Stimulated activated CD8-positive, alpha-beta memory T cell treated with anti-CD3 and anti-CD28 coated beads, Interleukin-7, amount 100 ng/mL, for 1 hour (primary cell): ENCODE data around the gene CHTF8.
"Not testable (repeated sequence)": the region's sequence is repeated elsewhere in the genome, so short reads cannot be mapped to it uniquely, and the experiment has no call there.

Source experiments
- DNase-seq, 2 donors: peaks; one replicate each; pipeline ENCODE4 v3.0.0-alpha.2; 2020; ENCODE audit warnings: low read depth in 2 of 2

Gene CHTF8

DNA sequence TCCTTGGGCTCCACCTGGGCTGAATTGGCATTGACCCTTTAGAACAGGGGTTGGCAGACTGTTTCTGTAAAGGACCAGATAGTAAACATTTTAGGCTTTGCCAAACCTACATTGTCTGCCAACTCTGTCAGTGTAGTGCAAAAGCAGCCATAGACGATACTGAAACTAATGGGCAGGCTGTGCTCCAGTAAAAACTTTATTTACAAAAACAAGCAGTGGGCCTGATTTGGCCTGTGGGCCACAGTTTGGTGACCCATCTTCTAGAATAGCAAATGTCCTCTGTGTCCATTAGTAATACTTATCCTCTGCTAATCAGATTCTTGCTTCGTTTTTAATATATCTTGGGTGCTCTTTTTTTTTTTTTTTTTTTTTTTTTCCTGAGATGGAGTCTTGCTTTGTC, 6.2 kb upstream of the CHTF8 start:
- DNase-seq, result no peak

DNA sequence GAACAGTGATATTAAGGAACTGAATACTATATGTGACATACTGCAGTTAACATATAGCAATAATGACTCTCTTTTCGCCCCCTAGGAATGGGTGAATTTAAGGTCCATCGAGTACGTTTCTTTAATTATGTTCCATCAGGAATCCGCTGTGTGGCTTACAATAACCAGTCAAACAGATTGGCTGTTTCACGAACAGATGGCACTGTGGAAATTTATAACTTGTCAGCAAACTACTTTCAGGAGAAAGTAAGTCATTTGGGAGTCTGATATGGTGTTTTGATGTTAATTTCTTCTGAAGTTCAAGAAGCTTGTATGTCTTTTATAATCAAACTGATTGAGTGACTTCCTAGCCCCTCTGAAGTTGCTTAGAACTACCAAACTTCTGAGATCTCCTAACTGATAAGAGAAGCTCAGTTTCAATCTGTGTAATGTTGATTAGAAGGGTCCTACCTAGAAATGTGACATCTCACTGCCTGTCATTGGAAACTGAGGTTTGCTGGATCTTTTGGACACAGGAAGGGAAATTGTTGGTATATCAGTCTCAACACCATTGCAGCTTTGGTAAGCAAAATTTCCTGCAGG, 1.1 kb upstream of the CHTF8 start:
- no peak for DNase-seq

- peak; percentile 34 to 39 for DNase-seq
Observed at GRCh38 chr16:69131839-69132423, 457 bp downstream of the CHTF8 start.

DNA sequence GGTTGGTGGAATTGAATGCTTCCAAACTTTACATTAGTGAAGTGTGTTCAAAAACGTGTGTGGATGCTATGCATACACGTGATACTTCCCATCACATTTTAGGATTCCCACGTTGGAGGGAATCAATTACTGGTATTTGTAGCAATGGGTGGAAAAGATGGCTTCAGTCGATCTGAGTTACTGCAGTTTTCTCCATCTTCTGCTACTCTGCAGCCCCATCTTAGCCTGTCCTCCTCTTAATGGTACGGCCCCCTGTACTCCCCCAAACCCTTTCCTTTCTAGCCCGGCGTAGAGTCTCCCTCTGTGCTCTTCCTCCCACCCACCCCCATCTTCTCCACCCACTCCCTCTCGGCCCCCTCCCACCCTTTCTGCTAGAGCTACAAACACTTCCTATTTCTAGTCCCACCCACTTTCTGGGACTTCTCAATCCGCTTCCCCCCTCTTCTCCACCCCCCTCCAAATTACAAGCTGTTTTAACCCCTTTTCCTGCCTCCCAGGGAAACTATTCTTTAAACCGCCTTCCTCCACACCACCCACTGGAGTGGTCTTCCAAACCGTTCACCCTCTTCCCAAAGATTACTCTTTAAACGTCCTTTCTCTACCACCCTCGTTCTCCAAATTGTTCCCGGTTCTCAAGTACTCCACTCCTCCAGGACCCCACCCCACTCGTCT, 1.1 kb downstream of the CHTF8 start:
- DNase-seq, result no peak

- no peak for DNase-seq
Observed at GRCh38 chr16:69130461-69130860, 1.9 kb downstream of the CHTF8 start.

DNA sequence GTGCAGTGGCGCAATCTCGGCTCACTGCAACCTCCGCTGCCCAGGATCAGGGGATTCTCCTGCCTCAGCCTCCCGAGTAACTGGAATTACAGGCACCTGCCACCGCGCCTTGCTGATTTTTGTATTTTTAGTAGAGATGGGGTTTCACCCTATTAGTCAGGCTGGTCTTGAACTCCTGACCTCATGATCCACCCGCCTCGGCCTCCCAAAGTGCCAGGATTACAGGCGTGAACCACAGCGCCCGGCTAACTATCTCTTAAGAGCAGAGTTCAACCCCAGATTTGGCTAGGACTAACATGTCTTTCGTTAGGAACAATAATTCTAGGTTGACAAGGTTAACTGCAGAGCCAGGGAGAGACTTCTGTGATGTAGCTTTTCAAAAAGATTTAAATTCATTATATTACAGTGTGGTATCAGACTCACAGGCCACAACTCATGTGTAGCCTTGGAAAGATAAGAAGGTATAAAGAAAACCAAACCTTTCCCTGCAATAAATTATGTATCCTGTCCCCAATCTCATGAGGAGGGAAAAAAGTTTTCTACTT, 4.3 kb downstream of the CHTF8 start:
- DNase-seq, result no peak

DNA sequence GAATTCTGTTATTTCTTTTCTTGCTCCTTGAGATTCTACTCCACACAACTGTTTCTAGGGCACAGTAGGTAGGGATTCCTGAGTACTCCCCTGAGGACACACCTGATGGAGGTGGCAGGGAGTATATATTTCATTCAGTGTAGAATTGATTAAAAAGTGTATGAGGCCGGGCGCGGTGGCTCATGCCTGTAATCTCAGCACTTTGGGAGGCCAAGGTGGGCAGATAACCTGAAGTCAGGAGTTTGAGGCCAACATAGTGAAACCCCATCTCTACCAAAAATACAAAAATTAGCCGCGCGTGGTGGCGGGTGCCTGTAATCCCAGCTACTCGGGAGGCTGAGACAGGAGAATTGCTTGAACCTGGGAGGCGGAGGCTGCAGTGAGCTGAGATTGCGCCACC, 5.6 kb downstream of the CHTF8 start:
- DNase-seq, result not testable (repeated sequence)

GRCh38 chr16:69126221-69126620, 6.2 kb downstream of the CHTF8 start:
- no peak for DNase-seq

GRCh38 chr16:69124961-69125360, 7.4 kb downstream of the CHTF8 start:
- DNase-seq, result not testable (repeated sequence)

- DNase-seq, result not testable (repeated sequence)
Observed at GRCh38 chr16:69124406-69124805, 8.0 kb downstream of the CHTF8 start.

- DNase-seq, result peak in 1 of 2 donors; percentile 32
Observed at GRCh38 chr16:69123910-69124309, 8.5 kb downstream of the CHTF8 start.

- no peak for DNase-seq
Observed at GRCh38 chr16:69120096-69120664, 12.2 kb downstream of the CHTF8 start.

DNA sequence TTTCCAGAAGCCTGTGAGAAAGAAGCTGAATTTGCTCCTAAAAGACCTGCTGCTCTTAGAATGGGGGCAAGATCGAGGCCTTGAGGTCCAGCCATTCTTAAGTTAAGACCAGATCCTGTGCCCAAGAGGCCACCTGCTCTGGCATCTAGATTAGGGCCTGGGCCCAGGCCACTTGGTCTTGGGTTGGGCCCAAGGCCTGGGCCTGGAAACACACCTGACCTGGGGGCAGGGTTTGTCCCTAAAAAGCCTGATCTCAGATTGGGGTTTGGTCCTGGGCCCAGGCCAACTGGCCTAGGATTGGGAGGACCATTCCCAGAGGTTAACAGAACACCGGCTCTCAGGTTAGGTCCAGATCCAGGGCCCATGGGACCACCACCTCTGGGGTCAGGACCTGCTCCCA, 12.9 kb downstream of the CHTF8 start:
- no peak for DNase-seq

DNA sequence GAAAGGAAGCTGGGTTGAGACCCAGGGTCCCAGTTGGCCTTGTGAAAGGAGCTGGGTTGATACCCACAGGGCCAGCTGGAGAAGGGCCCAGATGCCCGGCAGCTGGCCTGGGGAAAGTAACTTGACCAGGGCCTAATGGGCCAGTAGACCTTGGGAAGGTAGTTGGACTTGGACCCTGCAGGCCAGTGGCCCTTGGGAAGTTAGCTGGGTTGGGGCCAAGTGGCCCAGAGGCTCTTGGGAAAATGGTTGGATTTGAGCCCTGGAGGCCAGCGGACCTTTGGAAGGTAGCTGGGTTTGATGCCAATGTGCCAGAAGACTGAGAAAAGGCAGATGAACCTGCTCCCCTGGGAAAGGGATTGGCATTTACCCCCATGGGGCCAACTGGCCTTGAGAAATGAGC, 13.4 kb downstream of the CHTF8 start:
- DNase-seq, result no peak

- no peak for DNase-seq
Observed at GRCh38 chr16:69118468-69118867, 13.9 kb downstream of the CHTF8 start.

DNA sequence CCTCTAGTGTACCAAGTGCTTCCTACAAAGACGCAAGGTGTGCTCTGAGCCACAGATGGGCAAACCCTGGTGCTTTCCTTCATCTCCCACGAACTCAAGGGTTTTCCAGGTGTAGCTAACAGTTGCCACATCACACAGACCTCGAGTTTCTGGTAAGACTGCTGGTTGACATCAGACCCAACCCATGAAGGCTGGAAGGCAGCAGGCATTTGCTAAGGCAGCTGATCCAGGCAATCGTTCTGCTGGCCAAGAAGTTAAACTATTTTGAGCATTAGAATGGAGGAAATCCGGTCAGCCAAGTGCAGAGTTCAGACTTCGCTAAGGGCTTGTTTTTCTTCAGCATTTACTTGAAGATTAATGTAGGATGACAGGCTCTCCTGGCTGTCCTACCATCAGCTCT, 15.5 kb downstream of the CHTF8 start:
- DNase-seq, result no peak

GRCh38 chr16:69116256-69116875, 16.0 kb downstream of the CHTF8 start:
- no peak for DNase-seq

DNA sequence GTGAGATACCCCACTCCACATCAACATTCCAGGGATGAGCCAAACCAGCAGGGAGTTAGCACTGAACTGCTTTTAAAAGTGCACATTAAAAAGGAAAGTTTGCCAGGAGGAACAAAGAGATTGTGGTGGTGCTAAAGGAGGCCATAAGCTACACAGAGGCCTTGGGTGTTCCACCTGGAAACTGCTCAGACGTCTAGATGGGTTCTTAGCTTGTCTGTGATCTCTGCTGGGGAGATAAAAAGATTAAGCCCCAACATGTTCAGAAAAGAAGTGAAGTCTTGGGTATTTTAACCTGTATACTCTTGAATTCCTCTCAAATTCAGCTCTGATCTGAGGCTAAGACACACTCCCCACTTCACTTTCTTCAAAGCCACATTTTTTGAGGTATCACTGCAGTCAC, 16.6 kb downstream of the CHTF8 start:
- DNase-seq, result no peak

DNA sequence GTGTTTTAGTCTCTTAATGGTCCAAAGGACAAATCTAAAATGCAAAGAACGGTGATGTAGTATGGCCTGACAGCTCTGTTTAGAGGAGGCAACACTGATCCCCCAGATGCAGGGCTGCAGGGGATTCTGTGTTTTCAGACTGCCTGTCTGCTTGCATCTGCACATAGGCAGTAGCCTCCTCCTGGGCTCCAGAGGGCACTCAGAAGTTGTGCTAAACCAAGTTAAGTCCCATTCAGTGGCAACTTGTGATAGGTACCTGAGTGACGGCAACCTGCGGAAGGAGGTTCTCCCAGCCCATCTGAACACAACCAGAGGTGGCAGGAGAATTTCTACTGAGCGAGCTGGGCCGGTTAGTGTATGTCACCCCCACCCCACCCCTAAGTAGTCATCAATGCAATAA, 17.0 kb downstream of the CHTF8 start:
- no peak for DNase-seq

- no peak for DNase-seq
Observed at GRCh38 chr16:69114976-69115355, 17.4 kb downstream of the CHTF8 start.

DNA sequence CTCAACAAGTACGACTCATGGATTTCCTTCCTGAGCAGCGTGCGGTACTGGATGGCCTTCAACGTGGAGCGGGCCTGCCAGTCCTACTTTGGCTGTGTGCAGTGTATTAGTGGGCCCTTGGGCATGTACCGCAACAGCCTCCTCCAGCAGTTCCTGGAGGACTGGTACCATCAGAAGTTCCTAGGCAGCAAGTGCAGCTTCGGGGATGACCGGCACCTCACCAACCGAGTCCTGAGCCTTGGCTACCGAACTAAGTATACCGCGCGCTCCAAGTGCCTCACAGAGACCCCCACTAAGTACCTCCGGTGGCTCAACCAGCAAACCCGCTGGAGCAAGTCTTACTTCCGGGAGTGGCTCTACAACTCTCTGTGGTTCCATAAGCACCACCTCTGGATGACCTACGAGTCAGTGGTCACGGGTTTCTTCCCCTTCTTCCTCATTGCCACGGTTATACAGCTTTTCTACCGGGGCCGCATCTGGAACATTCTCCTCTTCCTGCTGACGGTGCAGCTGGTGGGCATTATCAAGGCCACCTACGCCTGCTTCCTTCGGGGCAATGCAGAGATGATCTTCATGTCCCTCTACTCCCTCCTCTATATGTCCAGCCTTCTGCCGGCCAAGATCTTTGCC, 17.9 kb downstream of the CHTF8 start:
- DNase-seq, result no peak

DNA sequence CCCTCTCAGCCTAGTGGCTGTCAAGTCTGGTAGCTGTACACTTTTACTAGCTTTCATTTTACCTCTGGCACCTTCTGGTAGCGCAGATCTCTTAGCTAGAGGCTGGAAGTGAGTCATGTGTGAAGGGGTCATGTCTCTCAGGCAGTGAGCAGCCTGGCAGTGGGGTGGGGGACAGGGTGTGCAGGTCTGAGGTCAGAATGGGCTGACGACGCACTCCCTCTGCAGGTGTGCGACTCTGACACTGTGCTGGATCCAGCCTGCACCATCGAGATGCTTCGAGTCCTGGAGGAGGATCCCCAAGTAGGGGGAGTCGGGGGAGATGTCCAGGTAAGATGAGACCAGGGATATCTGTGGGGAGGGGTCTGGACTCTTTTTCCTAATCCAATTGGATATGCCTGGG, 19.2 kb downstream of the CHTF8 start:
- DNase-seq, result no peak
